ENCODE data around the gene THRB. TPM values are rescaled to one million over a fixed set of nuclear protein-coding genes. Genes with fewer than 3 reads are reported as not detected.

THRB gene
- total and polyA plus RNA-seq, 11 donors: 4.8 to 28.5 (median 21.0) TPM

- Histone ChIP-seq H3K9me3 (peaks cover 0 to 4% (median 0%) of the 10 kb centered on the region in 12 donors), H3K4me1 (peaks cover 0 to 4% (median 0%) of the 10 kb centered on the region in 12 donors), H3K36me3 (no peaks in the 10 kb centered on the region), H3K27me3 (no peaks in the 10 kb centered on the region), H3K27ac (no peak overlapping the region), H3K4me3 (no peak overlapping the region)
- intact Hi-C loops (cut with DNase I): no loop called here
- ATAC-seq (no peak), DNase-seq (no peak)
- TF ChIP-seq POLR2A (IDR thresholded peaks at IDR 0.05): no peak
- no peak for TF ChIP-seq CTCF (IDR thresholded peaks at IDR 0.05)
- 70 to 79% (median 73%) methylated on average over 5 of the region's 5 CpGs for WGBS, 4 donors
These were observed 294.8 kb downstream of the THRB start for GRCh38 chr3:24199775-24200247.

- intact Hi-C loops (cut with DNase I): no loop called here
- Histone ChIP-seq H3K9me3 (peaks cover 0 to 4% (median 0%) of the 10 kb centered on the region in 12 donors), H3K27ac (no peak overlapping the region), H3K4me3 (no peak overlapping the region), H3K4me1 (peaks cover 0 to 4% (median 0%) of the 10 kb centered on the region in 12 donors), H3K27me3 (no peaks in the 10 kb centered on the region), H3K36me3 (no peaks in the 10 kb centered on the region)
- DNase-seq (no peak), ATAC-seq (no peak)
- 67 to 86% (median 75%) methylated on average over 2 of the region's 2 CpGs for WGBS, 4 donors
- TF ChIP-seq POLR2A (IDR thresholded peaks at IDR 0.05) (no peak), CTCF (IDR thresholded peaks at IDR 0.05) (no peak)
These were observed 295.4 kb downstream of the THRB start for GRCh38 chr3:24199300-24199699.

GRCh38 chr3:24198728-24199127 is 295.9 kb downstream of the THRB start:
- Histone ChIP-seq H3K27me3 (no peaks in the 10 kb centered on the region), H3K36me3 (no peaks in the 10 kb centered on the region), H3K9me3 (peaks cover 0 to 2% (median 0%) of the 10 kb centered on the region in 12 donors), H3K27ac (no peak overlapping the region), H3K4me1 (peaks cover 0 to 4% (median 0%) of the 10 kb centered on the region in 12 donors), H3K4me3 (no peak overlapping the region)
- ATAC-seq (no peak), DNase-seq (no peak)
- 83 to 92% (median 86%) methylated on average over 1 of the region's 1 CpG for WGBS, 4 donors
- intact Hi-C loops (cut with DNase I): no loop called here
- no peak for TF ChIP-seq POLR2A (IDR thresholded peaks at IDR 0.05)
- TF ChIP-seq CTCF (IDR thresholded peaks at IDR 0.05): no peak

DNA sequence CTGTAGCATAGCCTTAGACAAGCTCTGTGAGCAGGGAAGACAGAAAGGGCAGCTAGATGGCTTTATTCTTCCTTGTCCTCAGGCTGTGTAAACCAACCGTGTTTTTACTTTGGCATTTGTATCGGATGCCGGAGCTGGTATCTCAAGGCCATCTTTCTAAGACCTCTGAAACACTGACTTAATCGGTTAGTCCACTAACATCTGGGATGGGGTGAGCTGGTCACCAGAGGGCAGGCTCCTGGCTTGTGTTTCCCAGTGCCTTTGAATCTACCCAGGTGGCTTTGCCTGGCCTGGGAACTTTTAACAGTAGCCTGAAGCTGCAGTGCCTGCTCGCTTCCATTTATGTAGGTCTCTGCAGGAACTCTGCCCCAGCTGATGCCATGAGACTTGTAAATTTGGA is 296.8 kb downstream of the THRB start:
- Histone ChIP-seq H3K4me1 (peaks cover 0 to 4% (median 0%) of the 10 kb centered on the region in 12 donors), H3K4me3 (no peak overlapping the region), H3K9me3 (no peaks in the 10 kb centered on the region), H3K27ac (no peak overlapping the region), H3K36me3 (no peaks in the 10 kb centered on the region), H3K27me3 (no peaks in the 10 kb centered on the region)
- 43 to 79% (median 69%) methylated on average over 5 of the region's 5 CpGs for WGBS, 4 donors
- no peak for DNase-seq
- intact Hi-C loops (cut with DNase I): no loop called here
- peak in 1 of 4 donors; percentile 37 for ATAC-seq
- TF ChIP-seq POLR2A (IDR thresholded peaks at IDR 0.05) (no peak), CTCF (IDR thresholded peaks at IDR 0.05) (no peak)

Measured in heart left ventricle (tissue), 16 donors.